Hematopoietic multipotent progenitor cell treated with erythropoietin and hydrocortisone succinate and interleukin-3 and kit ligand, for 15 days (in vitro differentiated cells): ENCODE measurements around the gene MICU1.
"Not testable (repeated sequence)": the region's sequence is repeated elsewhere in the genome, so short reads cannot be mapped to it uniquely, and the experiment has no call there.

Experiments used
- DNase-seq: peaks from one replicate; pipeline ENCODE4 v3.0.0-alpha.2; 2015; ENCODE audit warnings: low spot score

MICU1 gene

GRCh38 chr10:72445851-72446250 lies 180.0 kb downstream of the MICU1 start:
- no peak for DNase-seq

- DNase-seq = not testable (repeated sequence)
Observed at GRCh38 chr10:72442969-72443368, 182.9 kb downstream of the MICU1 start.

- DNase-seq = no peak
Observed at GRCh38 chr10:72435570-72435969, 190.3 kb downstream of the MICU1 start.

GRCh38 chr10:72430936-72431335 lies 194.9 kb downstream of the MICU1 start:
- DNase-seq = not testable (repeated sequence)

- DNase-seq = no peak
Observed at GRCh38 chr10:72429931-72430330, 195.9 kb downstream of the MICU1 start.

GRCh38 chr10:72426986-72427385 lies 198.9 kb downstream of the MICU1 start:
- DNase-seq = no peak

- DNase-seq = no peak
Observed at GRCh38 chr10:72425133-72425532, 200.7 kb downstream of the MICU1 start.

- DNase-seq = no peak
Observed at GRCh38 chr10:72424561-72424960, 201.3 kb downstream of the MICU1 start.

GRCh38 chr10:72423426-72423825 lies 202.5 kb downstream of the MICU1 start:
- no peak for DNase-seq

- DNase-seq = no peak
Observed at GRCh38 chr10:72421885-72422540, 203.9 kb downstream of the MICU1 start.

- no peak for DNase-seq
Observed at GRCh38 chr10:72419241-72419640, 206.6 kb downstream of the MICU1 start.

GRCh38 chr10:72418679-72419078 lies 207.2 kb downstream of the MICU1 start:
- no peak for DNase-seq

- DNase-seq = no peak
Observed at GRCh38 chr10:72417971-72418370, 207.9 kb downstream of the MICU1 start.

GRCh38 chr10:72416661-72417060 lies 209.2 kb downstream of the MICU1 start:
- DNase-seq = no peak

GRCh38 chr10:72414642-72415041 lies 211.2 kb downstream of the MICU1 start:
- DNase-seq = no peak

GRCh38 chr10:72409167-72409566 lies 216.7 kb downstream of the MICU1 start:
- DNase-seq = no peak

- DNase-seq = no peak
Observed at GRCh38 chr10:72407927-72408600, 217.8 kb downstream of the MICU1 start.

GRCh38 chr10:72407471-72407870 lies 218.4 kb downstream of the MICU1 start:
- no peak for DNase-seq

GRCh38 chr10:72395581-72395980 lies 230.3 kb downstream of the MICU1 start:
- peak; percentile 17 for DNase-seq

- DNase-seq = no peak
Observed at GRCh38 chr10:72392571-72392970, 233.3 kb downstream of the MICU1 start.

- DNase-seq = peak; percentile 71
Observed at GRCh38 chr10:72390764-72391163, 235.1 kb downstream of the MICU1 start.

GRCh38 chr10:72389716-72390115 lies 236.2 kb downstream of the MICU1 start:
- no peak for DNase-seq

- no peak for DNase-seq
Observed at GRCh38 chr10:72389014-72389413, 236.9 kb downstream of the MICU1 start.

- DNase-seq = no peak
Observed at GRCh38 chr10:72388062-72388461, 237.8 kb downstream of the MICU1 start.
